NK-92 (cell line): ENCODE data around the gene SHISA9.
"Not testable (repeated sequence)": the region's sequence is repeated elsewhere in the genome, so short reads cannot be mapped to it uniquely, and the experiment has no call there.

ENCODE experiments used
- DNase-seq: peaks from one replicate; lab custom pipeline; 2025; ENCODE audit not compliant: unreplicated experiment; lab: John Stamatoyannopoulos, UW

SHISA9 gene

GRCh38 chr16:12899529-12900143 lies 1.8 kb upstream of the SHISA9 start:
- no peak for DNase-seq

DNA sequence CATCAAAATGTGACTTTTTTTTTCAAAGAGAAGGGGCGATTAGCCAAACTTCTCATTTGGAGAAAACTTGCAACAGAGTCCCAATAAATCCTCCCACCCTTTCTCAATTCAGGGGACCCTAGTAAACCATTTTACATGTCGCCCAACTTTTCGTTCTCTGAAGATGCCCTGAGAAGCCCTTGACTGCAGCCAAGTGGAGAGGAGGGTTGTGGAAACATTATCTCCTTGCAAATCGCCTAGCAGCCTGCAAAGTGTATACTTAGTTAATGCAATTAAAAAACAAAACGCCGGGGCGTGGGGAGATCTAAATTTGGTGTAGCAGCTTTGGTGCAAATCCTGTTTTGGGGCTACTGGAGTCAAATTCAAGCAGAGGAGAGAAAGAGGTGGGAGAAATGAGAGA lies 1.2 kb upstream of the SHISA9 start:
- DNase-seq = no peak

DNA sequence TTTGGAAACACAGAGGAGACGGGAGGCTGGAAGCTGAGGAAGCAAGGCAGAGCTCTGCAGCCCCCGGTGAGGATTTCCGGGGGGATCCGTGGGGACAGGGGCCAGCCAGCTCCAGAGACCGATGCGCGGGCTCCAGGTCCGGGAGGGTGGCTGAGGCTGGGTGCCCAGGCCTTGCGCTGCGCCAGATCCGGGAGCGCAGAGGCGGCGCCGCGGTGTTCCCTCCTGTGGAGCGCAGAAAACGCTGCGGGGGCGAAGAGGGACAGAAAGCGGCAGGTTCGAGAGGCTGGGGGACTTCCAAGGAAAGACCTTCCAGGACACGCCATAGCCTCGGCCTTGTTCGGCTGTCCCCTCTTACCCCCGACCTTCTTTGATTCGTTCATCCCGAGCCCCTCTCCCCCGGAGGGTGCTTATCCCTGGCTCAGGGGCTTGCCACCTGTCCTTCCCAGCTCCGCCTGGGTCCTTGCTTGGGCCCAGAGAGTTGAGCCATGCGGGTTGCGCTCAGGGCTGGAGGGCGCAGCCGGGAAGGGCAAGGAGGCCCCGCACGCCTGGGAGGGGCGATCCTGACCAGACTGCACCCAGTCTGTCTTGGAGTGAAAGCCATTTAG lies 697 bp upstream of the SHISA9 start:
- no peak for DNase-seq

- DNase-seq = no peak
These were observed 198 bp upstream of the SHISA9 start for GRCh38 chr16:12901204-12901596.

- DNase-seq = no peak
These were observed 1.3 kb downstream of the SHISA9 start for GRCh38 chr16:12902511-12903372.

DNA sequence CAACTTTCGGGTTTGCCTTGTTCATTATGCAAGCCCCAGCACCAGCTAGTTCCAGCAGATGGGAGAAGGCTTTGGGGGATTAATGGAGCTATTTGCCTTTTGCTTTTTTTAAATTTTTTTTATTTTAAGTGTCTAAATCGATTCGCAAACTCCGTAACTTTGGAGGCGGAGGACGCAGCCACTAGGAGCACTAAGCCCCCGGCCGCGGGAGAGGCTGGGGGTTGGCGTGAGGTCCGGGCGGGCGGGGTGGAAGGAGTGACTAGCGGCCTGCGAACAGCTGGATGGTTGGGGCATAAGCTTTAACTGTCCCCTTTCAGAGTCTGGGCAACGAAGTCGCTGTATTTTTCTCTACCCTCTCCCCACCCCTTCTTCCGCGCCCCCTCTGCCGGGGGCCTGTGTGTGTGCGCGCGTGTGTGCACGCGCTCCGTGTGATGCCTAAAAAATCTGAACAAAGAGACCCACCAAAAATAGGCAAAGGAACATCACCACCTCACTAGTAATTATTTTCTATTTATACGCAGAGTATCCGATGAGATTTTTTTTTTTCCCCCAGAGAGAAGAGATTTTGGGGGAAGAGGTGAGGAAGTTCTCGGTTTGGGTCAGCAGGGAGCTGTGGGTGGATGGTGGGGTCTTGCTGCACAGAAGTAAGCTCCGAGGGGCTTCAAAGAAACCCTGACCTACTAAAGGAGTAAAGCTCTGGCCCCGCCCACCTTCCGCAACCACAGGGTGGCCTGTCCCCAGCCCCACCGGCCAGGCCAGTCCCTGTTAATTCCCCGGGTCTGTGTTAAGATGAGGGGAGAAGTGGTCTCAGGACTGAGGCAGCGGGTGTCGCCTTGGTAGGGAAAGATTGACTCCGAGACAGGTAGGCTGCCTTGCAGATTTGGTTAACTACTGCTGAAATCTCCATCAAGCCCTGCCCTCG lies 2.3 kb downstream of the SHISA9 start:
- DNase-seq = no peak

DNA sequence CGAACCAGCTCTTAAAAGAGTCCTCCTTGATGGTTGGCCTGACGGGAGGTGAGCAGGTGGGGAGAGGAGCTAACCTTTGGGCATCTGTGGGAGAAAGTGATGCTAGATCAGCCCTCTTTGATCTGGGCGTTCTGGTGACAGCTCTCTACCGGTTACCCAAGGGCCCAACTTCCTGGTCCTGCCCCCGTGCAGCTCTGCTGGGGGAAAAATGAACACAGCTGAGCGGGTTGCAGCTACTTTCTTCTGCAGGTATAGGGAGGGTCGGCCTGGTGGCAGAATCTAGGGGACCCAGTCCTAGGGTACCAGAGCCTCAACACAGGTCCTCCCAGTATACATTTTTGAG lies 2.9 kb downstream of the SHISA9 start:
- no peak for DNase-seq

- no peak for DNase-seq
These were observed 4.9 kb downstream of the SHISA9 start for GRCh38 chr16:12906271-12906670.

- no peak for DNase-seq
These were observed 5.5 kb downstream of the SHISA9 start for GRCh38 chr16:12906765-12907516.

- no peak for DNase-seq
These were observed 6.4 kb downstream of the SHISA9 start for GRCh38 chr16:12907670-12908233.

- no peak for DNase-seq
These were observed 15.8 kb downstream of the SHISA9 start for GRCh38 chr16:12917246-12917645.

DNA sequence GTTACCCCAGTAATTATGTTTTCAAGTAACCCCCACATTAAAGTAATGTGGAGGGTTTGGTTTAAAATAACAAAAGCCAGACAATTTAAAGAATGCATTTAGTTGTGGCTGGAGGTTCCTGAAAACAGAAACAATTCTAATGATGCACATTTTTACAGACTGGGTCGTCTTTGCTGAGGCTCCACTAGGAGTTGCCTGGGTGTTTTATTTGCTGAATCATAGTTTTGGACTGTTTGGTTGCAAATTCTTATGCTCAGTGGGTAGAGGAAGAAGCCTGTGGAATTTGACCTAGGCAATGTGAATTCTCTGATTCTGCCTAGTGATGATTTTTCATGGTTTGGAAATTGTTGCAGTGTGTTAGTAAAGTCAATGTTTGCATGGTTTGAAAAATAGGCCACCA lies 16.3 kb downstream of the SHISA9 start:
- DNase-seq = no peak

- DNase-seq = no peak
These were observed 19.3 kb downstream of the SHISA9 start for GRCh38 chr16:12920739-12921138.

- not testable (repeated sequence) for DNase-seq
These were observed 22.2 kb downstream of the SHISA9 start for GRCh38 chr16:12923640-12924039.

DNA sequence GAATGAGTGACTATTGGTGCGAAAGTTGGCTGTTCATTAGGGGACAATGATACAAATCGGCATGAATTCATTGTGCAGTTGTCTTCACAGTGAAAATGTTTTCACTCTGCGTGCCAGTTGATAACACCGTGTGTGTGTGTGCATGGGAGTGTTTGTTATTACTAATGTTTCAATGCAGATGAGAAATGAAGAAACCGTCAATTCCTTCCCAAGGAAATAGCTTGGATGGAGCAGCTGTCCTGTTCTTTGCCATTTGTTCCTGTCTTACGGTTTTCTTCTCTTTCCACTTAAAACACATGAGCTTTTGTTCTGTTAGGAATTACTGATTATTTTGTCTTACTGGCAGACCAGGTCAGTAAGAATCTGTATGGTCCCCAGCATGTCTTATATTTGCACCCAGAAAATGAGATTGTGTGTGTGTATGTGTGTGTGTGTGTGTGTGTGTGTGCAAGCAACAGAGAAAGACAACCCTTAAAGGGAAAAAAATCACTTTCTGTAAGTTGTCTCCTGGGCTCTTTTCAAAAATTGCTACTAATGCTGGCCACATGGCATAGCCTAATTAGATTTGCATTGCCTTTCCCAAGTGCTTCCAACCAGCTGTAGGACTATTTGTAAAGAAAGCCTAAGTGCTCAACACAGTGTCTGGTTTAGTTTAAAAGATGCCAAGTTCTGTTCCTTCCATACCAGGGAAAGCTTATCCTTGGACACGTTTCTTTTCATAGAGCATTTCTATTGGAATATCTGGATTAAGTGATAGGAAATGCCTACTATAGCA lies 23.8 kb downstream of the SHISA9 start:
- no peak for DNase-seq

GRCh38 chr16:12927591-12927990 lies 26.2 kb downstream of the SHISA9 start:
- DNase-seq = no peak

GRCh38 chr16:12930881-12931280 lies 29.5 kb downstream of the SHISA9 start:
- no peak for DNase-seq

- no peak for DNase-seq
These were observed 35.0 kb downstream of the SHISA9 start for GRCh38 chr16:12936391-12936790.

GRCh38 chr16:12941896-12942295 lies 40.5 kb downstream of the SHISA9 start:
- no peak for DNase-seq
